HG03280 (cell line): ENCODE results near the gene ABHD8.

ENCODE experiments used
- ATAC-seq: cut with Tn5 transposase; IDR thresholded peaks from one replicate; pipeline ENCODE4 v1.9.1; 2021; ENCODE audit warnings: mild to moderate bottlenecking, moderate library complexity; ENCODE audit not compliant: unreplicated experiment

ABHD8 gene

GRCh38 chr19:17268754-17269153, 34.5 kb downstream of the ABHD8 start:
- no peak for ATAC-seq

DNA sequence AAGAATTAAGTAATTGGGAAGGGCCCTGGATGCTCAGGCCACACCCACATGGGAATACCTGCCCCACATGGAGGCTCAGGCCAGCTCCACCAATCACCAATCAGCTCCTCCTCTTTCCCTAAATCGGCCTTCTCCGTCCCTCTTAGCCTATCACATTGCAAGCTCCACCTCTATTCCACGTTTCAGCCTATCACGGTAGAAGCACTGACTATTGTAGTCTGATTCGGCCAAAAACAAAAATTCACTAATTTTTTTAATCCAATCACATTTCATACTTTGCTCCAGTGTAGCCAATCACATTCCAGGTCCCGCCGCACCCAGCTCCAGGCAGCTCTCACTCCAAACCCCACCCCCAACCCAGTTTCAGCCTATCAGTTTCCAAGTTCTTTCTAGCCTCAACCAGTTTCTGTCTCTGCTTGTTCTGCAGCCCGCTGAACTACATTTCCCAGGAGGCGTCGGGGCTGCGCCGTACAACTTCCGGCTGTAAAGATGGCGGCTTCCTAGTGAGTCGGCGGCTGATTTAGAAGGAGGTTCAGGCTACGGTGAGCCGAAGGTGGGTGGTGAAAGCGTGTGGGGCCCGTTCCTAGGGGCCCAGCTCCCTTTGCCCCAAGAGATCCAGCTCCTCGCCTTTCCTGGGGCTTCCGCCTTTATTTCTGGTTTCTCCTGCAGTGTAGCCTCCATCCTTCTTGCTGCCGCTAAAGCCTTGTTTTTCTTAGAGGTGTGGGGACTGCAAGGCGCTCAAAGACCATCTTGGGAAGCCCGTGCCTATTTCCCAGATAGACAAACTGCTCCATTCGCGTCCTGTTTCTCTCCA, 36.0 kb downstream of the ABHD8 start, which contains the start of gene BABAM1:
TSS of gene BABAM1 (plus strand) at position 469 of the 814 bp plus-strand sequence. CDS start 1,364 bp downstream, outside the sequence.
- peak; percentile 92 for ATAC-seq

DNA sequence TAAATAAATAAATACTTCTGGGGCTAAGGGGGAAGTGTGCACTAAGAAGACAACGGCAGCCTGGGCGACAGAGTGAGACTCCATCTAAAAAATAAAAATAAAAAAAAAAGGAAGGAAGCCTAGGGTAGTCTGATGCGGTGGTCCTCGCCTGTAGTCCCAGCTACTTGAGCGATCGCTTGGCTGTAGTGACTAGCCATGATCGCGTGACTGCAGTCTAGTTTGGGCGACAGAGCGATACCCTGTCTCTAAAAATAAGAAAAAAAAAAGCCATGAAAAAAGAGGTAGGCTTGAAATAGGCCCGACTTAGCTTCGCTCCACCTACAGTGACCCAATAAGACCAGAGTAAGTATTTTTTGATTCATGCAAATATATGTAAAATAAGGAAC, 36.6 kb downstream of the ABHD8 start:
- ATAC-seq: no peak

- ATAC-seq: no peak
Measured at GRCh38 chr19:17266026-17266425, 37.2 kb downstream of the ABHD8 start.

DNA sequence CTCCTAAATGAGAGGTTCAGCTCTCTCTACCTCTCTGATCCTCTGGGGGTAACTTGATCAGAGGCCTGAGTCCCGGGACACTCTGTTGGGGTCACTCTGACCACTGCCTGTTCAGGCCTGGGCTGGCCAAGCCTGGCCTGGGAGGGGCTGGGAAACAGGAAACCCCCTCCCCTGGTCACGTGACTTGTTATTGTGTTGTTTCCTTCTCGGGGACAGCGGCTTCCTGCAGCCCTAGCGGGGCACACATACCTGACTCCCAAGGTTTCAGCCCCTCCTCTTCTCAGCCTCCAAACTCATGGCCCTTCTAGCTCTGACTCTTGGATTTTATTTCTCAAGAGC, 38.6 kb downstream of the ABHD8 start, which contains the start of gene USHBP1:
TSS of gene USHBP1 (minus strand) at position 105 of the 339 bp plus-strand sequence. CDS start 446 bp downstream, outside the sequence.
- ATAC-seq: no peak

DNA sequence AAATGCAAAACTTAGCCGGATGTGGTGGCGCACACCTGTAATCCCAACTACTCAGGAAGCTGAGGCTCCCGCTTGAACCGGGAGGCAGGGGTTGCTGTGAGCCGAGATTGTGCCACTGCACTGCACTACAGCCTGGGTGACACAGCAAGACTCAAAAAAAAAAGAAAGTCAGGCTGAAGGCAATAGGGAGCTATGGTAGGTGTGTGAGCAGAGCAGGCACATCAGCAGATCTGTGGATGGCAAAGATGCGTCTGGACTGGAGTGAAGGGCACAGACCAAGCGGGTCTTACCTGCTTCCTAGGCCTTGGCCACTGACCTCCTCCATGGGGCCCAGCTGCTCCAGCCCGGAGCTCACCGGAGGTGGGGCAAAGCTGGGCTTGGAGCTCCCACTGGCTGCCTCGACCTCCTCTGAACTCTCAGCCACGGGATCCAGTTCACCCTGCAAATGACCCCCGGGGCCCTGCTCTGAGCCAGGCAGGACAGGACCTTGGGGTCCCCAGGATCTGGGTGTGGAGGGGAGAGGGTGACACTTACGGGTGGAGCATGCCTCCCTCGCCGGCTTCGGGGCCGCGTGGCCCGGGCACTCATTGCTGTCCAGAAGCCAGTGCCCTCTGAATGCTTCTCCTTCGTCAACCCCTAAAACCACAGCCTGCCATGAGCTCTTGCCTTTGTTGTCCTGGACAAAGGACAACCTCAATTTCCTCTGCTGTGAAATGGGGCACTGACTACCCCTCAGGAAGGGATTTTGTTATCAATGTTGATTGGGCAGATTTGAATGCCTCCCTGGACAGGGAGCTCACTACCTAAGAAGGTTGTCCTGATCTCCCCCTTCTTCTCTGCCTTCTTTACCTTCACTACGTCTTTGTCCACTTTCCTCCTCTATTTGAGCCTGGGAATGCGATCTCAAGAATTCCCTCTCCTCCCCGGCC, 39.2 kb downstream of the ABHD8 start:
- no peak for ATAC-seq

- no peak for ATAC-seq
Measured at GRCh38 chr19:17262557-17262956, 40.7 kb downstream of the ABHD8 start.

GRCh38 chr19:17260842-17261325, 42.3 kb downstream of the ABHD8 start:
- ATAC-seq: peak; percentile 86

- no peak for ATAC-seq
Measured at GRCh38 chr19:17259934-17260333, 43.3 kb downstream of the ABHD8 start.

- ATAC-seq: no peak
Measured at GRCh38 chr19:17259118-17259780, 44.0 kb downstream of the ABHD8 start.

DNA sequence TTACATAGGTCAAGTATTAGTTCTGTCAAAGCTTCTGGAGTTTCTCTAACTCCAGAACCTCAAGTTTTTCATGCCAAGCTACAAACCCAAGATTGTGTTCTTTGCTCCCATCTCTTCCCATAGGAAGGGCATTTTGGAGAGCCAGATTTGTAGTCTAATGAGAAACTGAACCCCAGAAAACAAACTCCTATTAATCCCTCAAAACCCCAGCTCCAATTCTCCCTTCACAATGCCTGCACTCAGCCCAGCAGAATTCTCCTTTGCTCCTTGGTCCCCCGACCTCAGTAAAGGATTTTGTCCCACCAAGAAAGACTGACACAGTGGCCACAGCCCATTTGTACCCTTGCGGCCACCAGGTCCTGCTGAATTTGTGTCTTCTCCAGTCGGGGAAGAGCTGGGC, 47.1 kb downstream of the ABHD8 start:
- no peak for ATAC-seq

DNA sequence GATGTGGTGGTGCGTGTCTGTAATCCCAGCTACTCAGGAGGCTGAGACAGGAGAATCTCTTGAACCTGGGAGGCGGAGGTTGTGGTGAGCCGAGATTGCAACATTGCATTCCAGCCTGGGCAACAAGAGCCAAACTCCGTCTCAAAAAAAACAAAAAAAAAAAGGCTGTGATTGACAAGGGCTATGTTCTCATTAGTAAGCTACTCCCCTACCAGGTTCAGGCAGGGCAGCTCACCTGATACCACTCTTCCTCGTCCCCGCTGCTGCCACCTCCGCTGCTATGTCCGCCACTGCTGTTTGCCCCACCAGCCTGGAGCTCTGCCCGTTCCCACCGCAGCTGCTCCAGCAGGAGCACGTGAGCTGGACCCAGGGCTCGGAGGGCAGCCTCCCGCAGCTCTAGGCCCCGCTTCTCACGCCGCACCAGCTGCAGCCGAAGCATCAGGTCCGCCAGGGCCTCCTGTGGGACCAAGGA, 48.0 kb downstream of the ABHD8 start:
- no peak for ATAC-seq

DNA sequence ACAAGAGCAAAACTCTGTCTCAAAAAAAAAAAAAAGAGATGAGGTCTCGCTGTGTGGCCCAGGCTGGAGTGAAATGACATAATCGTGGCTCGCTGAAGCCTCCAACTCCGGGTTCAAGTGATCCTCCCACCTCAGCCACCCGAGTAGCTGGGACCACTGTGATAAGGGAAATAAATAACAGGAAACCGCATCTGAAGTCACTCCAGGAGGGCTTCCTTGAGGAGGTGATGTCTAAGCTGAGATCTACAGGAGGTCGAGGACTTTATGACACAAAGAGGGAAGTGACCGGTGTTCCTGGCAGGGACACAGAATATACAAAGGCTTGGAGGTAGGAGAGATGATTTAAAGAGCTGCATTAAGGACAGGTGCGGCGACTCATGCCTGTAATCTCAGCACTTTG, 48.6 kb downstream of the ABHD8 start:
- ATAC-seq: no peak

GRCh38 chr19:17249887-17250548, 53.2 kb downstream of the ABHD8 start:
- ATAC-seq: no peak

- no peak for ATAC-seq
Measured at GRCh38 chr19:17248011-17248776, 55.0 kb downstream of the ABHD8 start.

GRCh38 chr19:17246681-17247425, 56.4 kb downstream of the ABHD8 start:
- ATAC-seq: no peak

GRCh38 chr19:17245535-17245984, 57.7 kb downstream of the ABHD8 start, which contains the start of gene NR2F6:
Gene NR2F6 (minus strand): TSS chr19:17245919. CDS start chr19:17245220, 699 bp downstream.
- ATAC-seq: peak; percentile 7

DNA sequence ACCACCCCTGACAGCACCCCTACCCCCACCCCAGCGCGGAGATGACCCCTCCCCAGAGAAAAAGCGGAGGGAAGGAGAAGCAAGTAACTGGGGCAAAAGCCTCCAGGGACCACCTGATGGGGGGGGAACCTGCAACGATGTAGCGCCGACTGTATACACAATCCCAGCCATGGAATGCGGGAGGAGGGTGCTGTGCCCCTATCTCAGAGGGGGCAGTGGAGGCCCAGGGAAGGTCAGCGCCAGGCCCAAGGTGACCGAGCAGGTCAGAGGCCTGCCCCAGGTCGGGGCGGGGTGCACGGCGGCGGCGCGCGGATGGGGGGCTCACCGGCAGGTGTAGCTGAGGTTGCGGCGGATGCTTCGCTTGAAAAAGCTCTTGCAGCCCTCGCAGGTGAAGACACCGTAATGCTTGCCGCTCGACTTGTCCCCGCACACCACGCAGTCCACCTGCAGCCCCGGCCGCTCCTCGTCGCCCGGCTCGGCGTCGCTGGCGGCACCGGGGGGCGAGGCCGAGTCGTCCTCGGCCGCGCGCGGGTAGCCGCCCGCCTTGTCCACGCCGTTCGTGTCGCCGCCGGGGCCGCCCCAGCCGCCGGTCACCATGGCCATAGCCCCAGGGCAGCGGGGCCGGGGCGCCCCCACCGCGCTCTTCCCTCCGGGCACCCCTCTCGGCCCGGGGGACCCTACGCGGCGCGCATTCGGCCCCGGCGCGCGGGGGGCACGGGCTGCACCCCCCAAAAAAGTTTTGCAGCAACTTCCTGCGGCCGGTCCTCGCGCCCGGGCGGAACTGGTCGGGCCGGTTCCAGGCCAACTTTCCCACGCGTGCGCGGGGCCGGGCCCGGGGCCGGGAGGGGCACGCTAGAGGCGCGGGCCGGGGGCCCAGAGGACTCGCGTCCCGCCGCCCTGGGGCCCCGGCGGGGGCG, 58.3 kb downstream of the ABHD8 start:
- ATAC-seq: no peak
